IPS-15b (cell line): Measurements from ENCODE around the gene EFNA5.

Experiments used
- H3K27me3 ChIP-seq: one replicate; pipeline ENCODE4 v1.6.1; 2013; ENCODE audit warnings: low read length; ENCODE audit not compliant: control insufficient read depth, insufficient read depth
- H3K36me3 ChIP-seq: one replicate; pipeline ENCODE4 v1.6.1; 2013; ENCODE audit warnings: low read length; ENCODE audit not compliant: control insufficient read depth, insufficient read depth
- H3K4me1 ChIP-seq: one replicate; pipeline ENCODE4 v1.6.1; 2013; ENCODE audit warnings: mild to moderate bottlenecking, low read length; ENCODE audit not compliant: control insufficient read depth, insufficient read depth
- H3K4me3 ChIP-seq: one replicate; pipeline ENCODE4 v1.5.1; 2013; ENCODE audit warnings: low read depth, low read length
- H3K9ac ChIP-seq: one replicate; pipeline ENCODE4 v1.6.1; 2013; ENCODE audit warnings: low read depth, mild to moderate bottlenecking, low read length
- H3K9me3 ChIP-seq: one replicate; pipeline ENCODE4 v1.6.1; 2013; ENCODE audit warnings: mild to moderate bottlenecking, low read length; ENCODE audit not compliant: control insufficient read depth, insufficient read depth

The EFNA5 gene

GRCh38 chr5:107655831-107656230 lies 14.9 kb downstream of the EFNA5 start:
- peaks cover 25% of the 10 kb centered on the region for H3K4me1 ChIP-seq
- H3K9me3 ChIP-seq, result no peaks in the 10 kb centered on the region
- H3K36me3 ChIP-seq, result no peaks in the 10 kb centered on the region
- H3K27me3 ChIP-seq, result peaks cover 9% of the 10 kb centered on the region
- H3K9ac ChIP-seq, result no peak overlapping the region
- no peak overlapping the region for H3K4me3 ChIP-seq

DNA sequence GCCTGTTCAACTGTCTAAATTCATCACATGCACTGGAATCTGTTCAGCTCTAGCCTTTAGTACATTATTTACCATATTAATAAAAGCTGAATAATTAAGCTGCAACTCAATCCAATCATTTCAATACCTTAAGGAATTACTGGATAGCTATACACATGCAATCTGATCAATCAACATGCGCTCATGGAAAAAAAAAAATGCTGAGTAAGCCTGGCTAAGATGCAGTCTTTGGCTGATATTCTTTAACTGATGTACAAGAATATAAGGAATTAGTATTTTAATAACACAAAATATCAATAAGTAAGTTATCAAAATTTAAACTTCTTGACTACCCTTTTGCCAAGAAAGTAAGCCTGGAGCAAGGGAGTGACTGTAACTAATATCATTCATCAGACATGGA lies 15.9 kb downstream of the EFNA5 start:
- no peaks in the 10 kb centered on the region for H3K9me3 ChIP-seq
- H3K27me3 ChIP-seq, result peaks cover 9% of the 10 kb centered on the region
- H3K36me3 ChIP-seq, result no peaks in the 10 kb centered on the region
- H3K4me1 ChIP-seq, result peaks cover 28% of the 10 kb centered on the region
- no peak overlapping the region for H3K9ac ChIP-seq
- H3K4me3 ChIP-seq, result no peak overlapping the region

- H3K4me1 ChIP-seq, result peaks cover 28% of the 10 kb centered on the region
- peaks cover 9% of the 10 kb centered on the region for H3K27me3 ChIP-seq
- H3K9ac ChIP-seq, result no peak overlapping the region
- no peaks in the 10 kb centered on the region for H3K9me3 ChIP-seq
- H3K36me3 ChIP-seq, result no peaks in the 10 kb centered on the region
- no peak overlapping the region for H3K4me3 ChIP-seq
Observed at GRCh38 chr5:107653685-107654084, 17.1 kb downstream of the EFNA5 start.

DNA sequence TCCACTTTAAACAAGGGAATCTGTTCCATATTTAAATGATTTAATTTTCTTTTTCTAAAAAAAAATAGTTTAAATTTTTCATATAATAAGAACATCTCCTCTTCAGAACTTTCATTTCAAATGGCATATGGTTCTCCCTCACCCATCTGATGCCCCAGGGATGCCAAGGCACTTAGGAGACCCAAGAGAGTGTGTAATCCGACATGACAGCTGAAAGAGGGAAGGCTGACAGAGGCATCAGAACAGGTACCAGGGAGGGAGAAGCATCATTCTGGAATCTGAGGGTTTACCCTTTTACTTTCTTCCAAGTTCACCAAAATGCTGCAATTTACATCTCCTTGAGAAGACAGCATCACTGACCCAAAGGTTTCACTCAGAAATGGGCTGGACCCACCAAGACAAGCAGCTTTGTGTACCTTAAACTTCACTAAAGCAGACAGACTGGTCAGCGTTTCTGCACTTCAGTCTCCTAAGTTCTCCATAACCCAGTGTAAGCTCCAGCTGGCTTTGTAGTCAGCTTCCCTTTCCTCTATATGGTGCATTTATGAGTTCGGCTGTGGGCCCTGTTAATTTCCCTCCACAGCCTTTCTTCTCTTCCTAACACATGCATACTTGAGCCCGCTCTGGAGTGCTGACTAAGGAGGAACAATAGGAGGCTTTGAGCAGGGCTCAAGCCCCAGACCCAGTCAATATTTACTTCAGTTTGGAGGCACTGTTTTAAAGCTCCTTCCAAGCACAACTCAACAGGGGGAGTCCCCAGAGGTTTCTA lies 17.7 kb downstream of the EFNA5 start:
- Histone ChIP-seq H3K4me3 (no peak overlapping the region), H3K36me3 (no peaks in the 10 kb centered on the region), H3K27me3 (peaks cover 9% of the 10 kb centered on the region), H3K4me1 (peaks cover 28% of the 10 kb centered on the region), H3K9ac (no peak overlapping the region), H3K9me3 (no peaks in the 10 kb centered on the region)

DNA sequence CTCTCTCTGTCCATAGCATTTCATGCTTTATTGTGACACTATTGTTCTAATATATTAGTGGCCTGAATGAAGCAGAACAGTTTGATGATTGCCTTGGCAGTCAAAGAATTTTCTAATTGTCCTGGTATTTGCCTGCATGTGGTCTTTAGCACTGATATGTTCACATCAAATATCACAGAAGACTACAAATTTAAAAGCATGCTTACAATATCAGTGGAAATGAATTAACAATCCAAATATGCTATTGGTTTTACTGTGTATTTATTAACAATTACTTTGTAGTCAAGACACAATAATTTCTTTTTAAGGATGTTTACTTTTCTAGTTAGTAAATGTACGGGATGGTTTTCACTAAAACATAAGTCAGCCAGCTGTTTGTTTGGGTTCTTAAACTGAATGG lies 18.3 kb downstream of the EFNA5 start:
- peaks cover 28% of the 10 kb centered on the region for H3K4me1 ChIP-seq
- no peaks in the 10 kb centered on the region for H3K9me3 ChIP-seq

DNA sequence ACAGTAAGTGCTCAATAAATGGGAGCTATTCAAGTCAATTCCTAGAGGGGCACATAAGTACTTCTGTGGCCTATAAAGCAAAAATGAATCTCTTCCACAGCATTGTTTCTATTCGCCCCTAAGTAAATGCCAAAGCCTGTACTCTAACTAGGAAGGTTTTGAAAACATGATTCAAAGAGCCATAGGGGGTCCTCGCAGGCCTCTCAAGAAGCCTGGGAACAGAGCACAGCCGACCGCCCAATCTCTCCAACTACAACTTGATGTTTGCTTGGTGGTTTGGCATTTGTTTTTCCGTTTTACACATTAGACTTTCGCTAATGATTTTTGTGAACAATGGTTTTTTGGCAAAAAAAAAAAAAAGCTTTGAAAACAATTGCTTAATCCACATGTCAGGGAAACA lies 19.4 kb downstream of the EFNA5 start:
- Histone ChIP-seq H3K9ac (no peak overlapping the region), H3K36me3 (no peaks in the 10 kb centered on the region), H3K9me3 (no peaks in the 10 kb centered on the region), H3K27me3 (peaks cover 9% of the 10 kb centered on the region), H3K4me3 (no peak overlapping the region), H3K4me1 (peaks cover 28% of the 10 kb centered on the region)

More for the DNA sequence above, 18.3 kb downstream of the EFNA5 start:
- peaks cover 9% of the 10 kb centered on the region for H3K27me3 ChIP-seq
- H3K4me3 ChIP-seq, result no peak overlapping the region
- H3K36me3 ChIP-seq, result no peaks in the 10 kb centered on the region
- H3K9ac ChIP-seq, result no peak overlapping the region

GRCh38 chr5:107646418-107646817 lies 24.3 kb downstream of the EFNA5 start:
- Histone ChIP-seq H3K27me3 (no peaks in the 10 kb centered on the region), H3K9ac (no peak overlapping the region), H3K4me1 (peaks cover 8% of the 10 kb centered on the region), H3K9me3 (no peaks in the 10 kb centered on the region), H3K4me3 (no peak overlapping the region), H3K36me3 (no peaks in the 10 kb centered on the region)

GRCh38 chr5:107640568-107640967 lies 30.2 kb downstream of the EFNA5 start:
- Histone ChIP-seq H3K4me1 (peaks cover 2% of the 10 kb centered on the region), H3K36me3 (no peaks in the 10 kb centered on the region), H3K9me3 (no peaks in the 10 kb centered on the region), H3K9ac (no peak overlapping the region), H3K4me3 (no peak overlapping the region), H3K27me3 (no peaks in the 10 kb centered on the region)

DNA sequence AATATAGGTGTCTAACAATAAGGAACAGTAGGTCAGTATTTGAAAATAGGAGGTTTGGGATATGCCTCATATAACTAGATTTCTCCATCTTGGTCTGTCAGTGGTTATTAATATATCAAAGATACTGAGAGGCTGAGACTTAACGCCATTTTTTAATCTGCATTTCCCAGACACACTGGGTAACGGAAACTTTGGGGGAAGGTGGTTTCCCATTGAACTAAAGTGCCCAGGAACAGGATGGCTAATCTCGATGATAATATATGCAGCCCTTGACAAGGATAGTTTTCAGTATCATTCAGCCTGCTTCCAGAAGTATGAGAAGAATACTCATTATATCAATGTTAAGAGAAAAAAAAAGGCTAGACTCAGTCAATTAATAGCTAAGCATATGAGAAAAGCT lies 30.7 kb downstream of the EFNA5 start:
- Histone ChIP-seq H3K4me1 (peaks cover 4% of the 10 kb centered on the region), H3K27me3 (no peaks in the 10 kb centered on the region), H3K36me3 (no peaks in the 10 kb centered on the region), H3K9me3 (no peaks in the 10 kb centered on the region), H3K4me3 (no peak overlapping the region), H3K9ac (no peak overlapping the region)

GRCh38 chr5:107636555-107636954 lies 34.2 kb downstream of the EFNA5 start:
- H3K4me3 ChIP-seq, result no peak overlapping the region
- H3K9ac ChIP-seq, result no peak overlapping the region
- H3K4me1 ChIP-seq, result peaks cover 4% of the 10 kb centered on the region
- H3K27me3 ChIP-seq, result no peaks in the 10 kb centered on the region
- no peaks in the 10 kb centered on the region for H3K9me3 ChIP-seq
- H3K36me3 ChIP-seq, result no peaks in the 10 kb centered on the region

GRCh38 chr5:107636068-107636467 lies 34.7 kb downstream of the EFNA5 start:
- Histone ChIP-seq H3K27me3 (no peaks in the 10 kb centered on the region), H3K4me3 (no peak overlapping the region), H3K4me1 (peaks cover 4% of the 10 kb centered on the region), H3K36me3 (no peaks in the 10 kb centered on the region), H3K9me3 (no peaks in the 10 kb centered on the region), H3K9ac (no peak overlapping the region)

DNA sequence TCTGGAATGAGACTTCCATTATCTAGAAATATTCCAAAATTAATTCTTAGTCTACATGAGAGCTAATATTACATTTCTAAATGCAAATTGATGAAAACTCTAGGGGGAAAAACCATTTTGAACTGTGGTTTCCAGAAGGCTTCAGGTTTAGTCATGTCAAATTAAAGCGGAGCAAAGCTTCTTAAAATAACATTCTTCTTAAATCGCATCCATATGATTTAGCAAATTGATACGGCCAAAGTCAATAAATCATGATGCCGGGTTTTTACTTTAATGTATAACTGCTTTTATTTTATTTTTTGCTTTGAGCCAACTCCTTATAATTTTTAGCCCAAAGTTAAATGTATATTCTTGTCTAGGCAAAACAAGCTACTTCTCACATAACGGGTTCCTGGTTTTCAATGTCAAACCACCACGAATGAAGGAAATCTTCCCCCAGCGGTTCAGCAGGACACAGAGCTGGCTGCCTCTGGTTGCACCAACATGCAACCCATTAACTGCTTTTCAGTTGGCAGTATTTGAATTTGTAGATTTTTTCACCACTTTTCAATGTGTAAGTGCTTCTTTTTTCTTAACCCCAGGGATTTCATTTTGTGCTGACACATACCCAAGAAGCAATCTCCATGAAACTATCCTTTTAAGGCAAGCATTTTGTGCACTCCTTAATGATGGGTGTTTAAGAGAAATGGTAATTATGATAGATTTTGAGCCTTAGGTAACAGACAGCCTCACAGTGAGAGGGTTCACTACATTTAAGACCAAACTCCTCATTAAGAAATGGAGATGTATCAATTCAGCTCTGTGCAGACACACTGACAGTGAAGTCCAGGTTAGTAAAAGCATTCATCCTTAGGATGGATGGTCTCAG lies 35.5 kb downstream of the EFNA5 start:
- H3K9me3 ChIP-seq, result no peaks in the 10 kb centered on the region
- no peaks in the 10 kb centered on the region for H3K27me3 ChIP-seq
- H3K4me3 ChIP-seq, result no peak overlapping the region
- peaks cover 4% of the 10 kb centered on the region for H3K4me1 ChIP-seq
- no peak overlapping the region for H3K9ac ChIP-seq
- no peaks in the 10 kb centered on the region for H3K36me3 ChIP-seq
